Posterior cingulate gyrus (tissue), 11 donors: ENCODE measurements around the gene CEP68.

Source experiments
- DNase-seq, 10 donors: peaks; one replicate each; pipeline versions ENCODE4 v3.0.0 to v3.0.0-alpha.2; 2020 to 2021; ENCODE audit warnings: mixed read lengths in 3 of 10
- intact Hi-C: fragments of 100-400 bp; cut with DNase I; formaldehyde crosslinking; loops from one replicate; pipeline ENCODE4 v1.15.1; 2023

CEP68 gene

GRCh38 chr2:65073879-65074565 lies 17.8 kb downstream of the CEP68 start:
- DNase-seq, result peak in 1 of 10 donors; percentile 50
- intact Hi-C loops, result no loop called here

- no peak for DNase-seq
- intact Hi-C loops, result no loop called here
These were observed 19.0 kb downstream of the CEP68 start for GRCh38 chr2:65075176-65075575.

- intact Hi-C loops, result no loop called here
- no peak for DNase-seq
These were observed 19.6 kb downstream of the CEP68 start for GRCh38 chr2:65075605-65076344.

- intact Hi-C loops, result no loop called here
- no peak for DNase-seq
These were observed 20.1 kb downstream of the CEP68 start for GRCh38 chr2:65076345-65076710.

- no peak for DNase-seq
- intact Hi-C loops, result no loop called here
These were observed 21.7 kb downstream of the CEP68 start for GRCh38 chr2:65077898-65078297.

- intact Hi-C loops, result no loop called here
- no peak for DNase-seq
These were observed 22.8 kb downstream of the CEP68 start for GRCh38 chr2:65079017-65079416.

GRCh38 chr2:65081232-65081685 lies 25.0 kb downstream of the CEP68 start:
- intact Hi-C loops, result no loop called here
- DNase-seq, result no peak

- intact Hi-C loops, result no loop called here
- no peak for DNase-seq
These were observed 28.9 kb downstream of the CEP68 start for GRCh38 chr2:65085148-65085547.

GRCh38 chr2:65092791-65093190 lies 36.6 kb downstream of the CEP68 start:
- DNase-seq, result no peak
- intact Hi-C loops, result no loop called here

- intact Hi-C loops, result no loop called here
- no peak for DNase-seq
These were observed 37.0 kb downstream of the CEP68 start for GRCh38 chr2:65093211-65093610.

- intact Hi-C loops, result no loop called here
- no peak for DNase-seq
These were observed 40.7 kb downstream of the CEP68 start for GRCh38 chr2:65096948-65097347.

- intact Hi-C loops, result no loop called here
- DNase-seq, result no peak
These were observed 41.6 kb downstream of the CEP68 start for GRCh38 chr2:65097844-65098243.

- DNase-seq, result no peak
- intact Hi-C loops, result no loop called here
These were observed 42.5 kb downstream of the CEP68 start for GRCh38 chr2:65098741-65099140.

GRCh38 chr2:65101071-65101470 lies 44.9 kb downstream of the CEP68 start:
- intact Hi-C loops, result no loop called here

GRCh38 chr2:65103013-65103715 lies 46.9 kb downstream of the CEP68 start:
- DNase-seq, result no peak
- intact Hi-C loops, result no loop called here

More at GRCh38 chr2:65101071-65101470, 44.9 kb downstream of the CEP68 start:
- DNase-seq, result no peak

GRCh38 chr2:65107530-65107929 lies 51.3 kb downstream of the CEP68 start:
- intact Hi-C loops, result no loop called here

GRCh38 chr2:65108780-65109179 lies 52.6 kb downstream of the CEP68 start:
- intact Hi-C loops, result no loop called here
- no peak for DNase-seq

More at GRCh38 chr2:65107530-65107929, 51.3 kb downstream of the CEP68 start:
- no peak for DNase-seq

- intact Hi-C loops, result no loop called here
- DNase-seq, result no peak
These were observed 56.4 kb downstream of the CEP68 start for GRCh38 chr2:65112633-65113032.

- intact Hi-C loops, result no loop called here
- no peak for DNase-seq
These were observed 57.0 kb downstream of the CEP68 start for GRCh38 chr2:65113229-65113628.

- no peak for DNase-seq
- intact Hi-C loops, result no loop called here
These were observed 57.6 kb downstream of the CEP68 start for GRCh38 chr2:65113816-65114215.

GRCh38 chr2:65114921-65115320 lies 58.7 kb downstream of the CEP68 start:
- DNase-seq, result no peak
- intact Hi-C loops, result no loop called here
